RWPE2 (cell line): ENCODE results near the gene NUB1.

Source experiments
- ATAC-seq: fragments of 200-7000 bp; cut with Tn5 transposase; 3 replicates; pipeline ENCODE4 v1.9.1; 2021; ENCODE audit warnings: low read depth
- DNase-seq: peaks from one replicate; pipeline ENCODE4 v3.0.0-alpha.2; 2020; ENCODE audit warnings: low spot score
- H3K27ac ChIP-seq: fragments of 450-650 bp; 2 replicates; pipeline ENCODE4 v1.5.1; 2017; ENCODE audit warnings: mild to moderate bottlenecking; ENCODE audit not compliant: poor library complexity, severe bottlenecking
- H3K27me3 ChIP-seq: fragments of 250-450 bp; sonication (Bioruptor Pico); 2 replicates; pipeline ENCODE4 v1.5.1; 2021; ENCODE audit warnings: mild to moderate bottlenecking, moderate library complexity; ENCODE audit not compliant: insufficient read depth, poor library complexity, severe bottlenecking
- H3K36me3 ChIP-seq: fragments of 250-450 bp; sonication (Bioruptor Pico); 2 replicates; pipeline ENCODE4 v1.5.1; 2020; ENCODE audit warnings: low read depth, mild to moderate bottlenecking, moderate library complexity
- H3K4me1 ChIP-seq: fragments of 250-450 bp; sonication (Bioruptor Pico); 2 replicates; pipeline ENCODE4 v1.5.1; 2021; ENCODE audit warnings: mild to moderate bottlenecking, moderate library complexity; ENCODE audit not compliant: insufficient read depth, poor library complexity, severe bottlenecking
- H3K4me3 ChIP-seq: fragments of 250-450 bp; sonication (Bioruptor Pico); 2 replicates; pipeline ENCODE4 v1.5.1; 2021; ENCODE audit warnings: mild to moderate bottlenecking, moderate library complexity; ENCODE audit not compliant: severe bottlenecking
- H3K9me3 ChIP-seq: fragments of 250-450 bp; sonication (Bioruptor Pico); 2 replicates; pipeline ENCODE4 v1.5.1; 2021; ENCODE audit warnings: mild to moderate bottlenecking, moderate library complexity; ENCODE audit not compliant: severe bottlenecking
- TF ChIP-seq, protein P1 (sequence below): fragments of 450-650 bp; IDR thresholded peaks from one replicate; pipeline ENCODE4 v1.5.1; 2017; ENCODE audit warnings: mild to moderate bottlenecking, moderate library complexity; ENCODE audit not compliant: poor library complexity, severe bottlenecking

Gene NUB1

DNA sequence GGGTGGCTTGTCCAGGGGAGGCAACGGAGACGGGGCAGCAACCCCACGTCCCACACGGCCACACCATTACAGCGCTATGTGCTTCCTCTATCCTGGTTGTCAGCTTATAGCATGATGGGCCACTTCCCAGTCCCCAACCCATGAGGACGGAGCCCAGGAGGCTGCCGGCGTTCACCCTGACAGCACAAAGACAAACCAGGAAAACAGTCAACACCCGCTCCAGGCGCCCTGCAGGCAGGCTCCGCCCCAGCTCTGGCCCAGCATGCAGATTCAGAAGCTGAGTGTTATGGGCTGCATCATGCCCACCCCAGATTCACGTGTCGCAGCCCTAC lies 53.4 kb downstream of the NUB1 start:
- TF ChIP-seq, protein P1, sequence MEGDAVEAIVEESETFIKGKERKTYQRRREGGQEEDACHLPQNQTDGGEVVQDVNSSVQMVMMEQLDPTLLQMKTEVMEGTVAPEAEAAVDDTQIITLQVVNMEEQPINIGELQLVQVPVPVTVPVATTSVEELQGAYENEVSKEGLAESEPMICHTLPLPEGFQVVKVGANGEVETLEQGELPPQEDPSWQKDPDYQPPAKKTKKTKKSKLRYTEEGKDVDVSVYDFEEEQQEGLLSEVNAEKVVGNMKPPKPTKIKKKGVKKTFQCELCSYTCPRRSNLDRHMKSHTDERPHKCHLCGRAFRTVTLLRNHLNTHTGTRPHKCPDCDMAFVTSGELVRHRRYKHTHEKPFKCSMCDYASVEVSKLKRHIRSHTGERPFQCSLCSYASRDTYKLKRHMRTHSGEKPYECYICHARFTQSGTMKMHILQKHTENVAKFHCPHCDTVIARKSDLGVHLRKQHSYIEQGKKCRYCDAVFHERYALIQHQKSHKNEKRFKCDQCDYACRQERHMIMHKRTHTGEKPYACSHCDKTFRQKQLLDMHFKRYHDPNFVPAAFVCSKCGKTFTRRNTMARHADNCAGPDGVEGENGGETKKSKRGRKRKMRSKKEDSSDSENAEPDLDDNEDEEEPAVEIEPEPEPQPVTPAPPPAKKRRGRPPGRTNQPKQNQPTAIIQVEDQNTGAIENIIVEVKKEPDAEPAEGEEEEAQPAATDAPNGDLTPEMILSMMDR: no peak
- H3K4me3 ChIP-seq: no peak overlapping the region
- H3K27me3 ChIP-seq: no peaks in the 10 kb centered on the region

DNA sequence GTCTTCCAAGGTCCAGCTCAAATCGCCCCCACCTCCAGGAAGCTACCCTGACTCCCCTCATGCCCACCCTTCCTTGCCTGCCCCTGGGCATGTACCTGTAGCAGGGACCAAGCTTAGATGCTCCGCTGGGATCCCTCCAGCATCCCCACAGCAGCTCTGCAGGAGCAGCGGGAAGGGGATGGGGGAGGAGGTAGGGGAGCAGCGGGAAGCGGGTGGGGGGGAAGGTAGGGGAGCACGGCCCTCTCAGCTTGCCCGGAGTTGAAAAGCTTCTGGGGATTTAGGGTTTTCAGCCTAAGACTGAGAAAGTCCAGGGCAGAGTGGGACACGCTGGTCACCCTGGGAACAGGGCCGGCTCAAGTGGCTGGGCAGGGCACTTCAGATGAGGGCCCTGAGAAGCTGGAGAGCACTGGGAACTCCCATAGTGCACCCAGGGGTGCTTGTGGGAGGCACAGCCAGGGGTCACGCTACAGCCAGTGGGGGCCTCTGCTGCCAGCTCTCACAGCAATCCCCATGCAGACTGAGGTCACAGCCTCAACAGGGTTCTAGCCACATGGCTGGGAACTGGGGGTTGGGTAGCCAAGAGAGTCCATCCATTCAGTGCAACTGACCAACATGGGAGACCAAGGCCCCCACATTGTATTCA lies 54.8 kb downstream of the NUB1 start:
- ATAC-seq (no peak), DNase-seq (no peak)
- Histone ChIP-seq H3K27ac (no peak overlapping the region), H3K9me3 (no peaks in the 10 kb centered on the region), H3K4me3 (no peak overlapping the region), H3K27me3 (no peaks in the 10 kb centered on the region), H3K36me3 (no peaks in the 10 kb centered on the region), H3K4me1 (no peaks in the 10 kb centered on the region)
- TF ChIP-seq, protein P1: no peak

More for the DNA sequence above, 53.4 kb downstream of the NUB1 start:
- Histone ChIP-seq H3K9me3 (no peaks in the 10 kb centered on the region), H3K4me1 (no peaks in the 10 kb centered on the region), H3K36me3 (no peaks in the 10 kb centered on the region), H3K27ac (no peak overlapping the region)
- ATAC-seq (no peak), DNase-seq (peak; percentile 18)

DNA sequence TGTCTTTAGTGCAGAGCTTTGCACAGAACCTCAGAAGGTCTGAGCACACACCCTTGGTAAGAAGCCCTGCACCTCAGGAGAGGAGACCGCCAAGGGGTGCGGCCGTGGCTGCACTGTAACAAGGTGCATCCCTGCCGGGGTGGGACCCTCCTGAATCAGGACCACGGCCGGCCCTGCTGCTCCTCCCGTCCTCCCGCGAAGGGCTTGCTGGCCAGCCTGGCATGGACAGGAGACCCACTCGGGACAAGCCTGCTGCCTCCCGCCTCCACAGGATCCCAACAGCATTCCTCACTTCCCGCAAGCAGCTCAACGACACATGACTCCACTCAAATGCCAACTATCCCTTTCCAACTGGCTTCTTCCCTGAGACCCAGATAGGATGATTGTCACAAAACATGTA lies 55.4 kb downstream of the NUB1 start:
- ATAC-seq (no peak), DNase-seq (no peak)
- Histone ChIP-seq H3K4me1 (no peaks in the 10 kb centered on the region), H3K27ac (no peak overlapping the region), H3K4me3 (no peak overlapping the region), H3K9me3 (no peaks in the 10 kb centered on the region), H3K36me3 (no peaks in the 10 kb centered on the region), H3K27me3 (no peaks in the 10 kb centered on the region)
- TF ChIP-seq, protein P1: no peak

DNA sequence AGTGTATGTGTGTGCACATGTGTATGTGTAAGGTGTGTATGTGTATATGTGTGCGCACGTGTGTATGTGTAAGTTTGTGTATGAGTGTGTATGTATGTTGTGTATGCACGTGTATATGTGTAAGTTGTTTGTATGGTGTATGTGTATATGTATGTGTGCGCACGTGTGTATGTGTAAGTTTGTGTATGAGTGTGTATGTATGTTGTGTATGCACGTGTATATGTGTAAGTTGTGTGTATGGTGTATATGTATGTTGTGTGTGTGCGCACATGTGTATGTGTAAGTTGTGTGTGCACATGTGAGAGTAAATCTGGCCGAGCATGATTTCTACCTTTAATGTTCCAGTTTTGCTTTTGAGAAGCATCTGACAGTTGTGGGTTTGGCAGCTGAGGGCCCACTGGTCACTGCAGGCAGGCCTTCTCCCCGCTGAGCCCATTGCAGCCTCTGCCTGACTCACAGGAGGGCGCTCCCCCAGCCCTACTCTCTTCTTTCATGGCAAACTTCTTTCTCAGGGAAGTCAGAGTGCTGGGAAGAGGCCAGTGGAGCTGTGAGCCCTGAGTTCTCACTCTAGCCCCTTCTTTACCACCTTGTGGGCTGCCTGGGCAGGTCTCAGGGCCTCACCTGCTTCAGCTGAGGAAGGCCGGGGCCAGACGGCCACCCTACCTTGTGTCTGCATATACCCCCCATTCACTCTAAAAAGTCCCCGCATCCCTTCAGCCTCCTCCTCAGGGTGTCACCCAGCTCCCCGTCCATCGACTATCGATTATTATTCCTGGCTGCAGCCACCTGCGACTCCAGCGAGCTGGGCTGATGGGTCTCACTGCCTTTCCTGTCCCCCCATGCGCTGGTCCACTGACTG lies 57.1 kb downstream of the NUB1 start:
- ATAC-seq (0 out of 3 replicates have a peak, but pooled peaks have one; percentile 26), DNase-seq (peak; percentile 45)
- Histone ChIP-seq H3K9me3 (no peaks in the 10 kb centered on the region), H3K27ac (no peak overlapping the region), H3K4me3 (no peak overlapping the region), H3K27me3 (no peaks in the 10 kb centered on the region), H3K4me1 (no peaks in the 10 kb centered on the region), H3K36me3 (no peaks in the 10 kb centered on the region)
- TF ChIP-seq, protein P1: no peak

DNA sequence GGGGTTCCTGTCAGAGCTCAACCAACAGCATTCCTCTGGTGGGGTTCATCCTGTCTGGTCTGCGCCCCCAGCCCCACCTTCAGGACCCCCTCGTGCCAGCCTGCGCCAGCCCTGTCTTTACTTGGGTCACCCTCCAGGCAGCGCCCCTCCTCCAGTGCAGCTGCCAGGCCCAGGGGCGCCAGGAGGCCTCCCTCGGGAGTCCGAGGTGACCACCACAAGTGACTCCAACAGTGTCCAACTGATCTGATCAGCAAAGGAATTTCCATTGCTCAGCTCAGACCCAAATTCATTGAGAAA lies 57.6 kb downstream of the NUB1 start:
- no peak for ATAC-seq
- Histone ChIP-seq H3K27me3 (no peaks in the 10 kb centered on the region), H3K4me3 (no peak overlapping the region), H3K27ac (no peak overlapping the region), H3K9me3 (no peaks in the 10 kb centered on the region), H3K36me3 (no peaks in the 10 kb centered on the region), H3K4me1 (no peaks in the 10 kb centered on the region)
- no peak for DNase-seq
- TF ChIP-seq, protein P1: no peak
